ENCODE results near the gene PSMD7.

DNA sequence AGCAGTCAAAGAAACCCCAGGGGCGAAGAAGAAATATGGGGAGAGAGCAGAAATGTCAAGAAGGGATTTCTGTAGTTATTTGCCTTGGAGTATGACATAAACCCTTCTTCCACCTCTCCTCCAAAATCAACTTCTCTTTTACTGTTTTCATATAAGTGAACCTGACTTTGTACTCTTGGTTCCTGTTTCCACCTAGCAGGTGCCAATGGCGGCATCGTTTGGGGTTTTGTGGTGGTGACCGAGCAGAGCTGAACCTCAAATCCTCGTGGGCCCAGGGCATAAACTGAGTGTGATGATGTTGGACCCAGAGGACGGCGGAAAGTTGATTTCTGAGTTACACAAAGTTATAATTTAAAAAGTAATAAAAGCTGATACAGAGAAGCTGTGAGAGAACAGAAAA is 39.6 kb upstream of the PSMD7 start:
- TF ChIP-seq EP300 (IDR thresholded peaks at IDR 0.05; ENCODE audit: borderline replicate concordance): no peak
- TF ChIP-seq EGR1 (IDR thresholded peaks at IDR 0.05): no peak
- no peak for TF ChIP-seq CREB1 (IDR thresholded peaks at IDR 0.05; ENCODE audit: low read depth)
- no peak for TF ChIP-seq TAF1 (IDR thresholded peaks at IDR 0.05; ENCODE audit: low read depth)
- TF ChIP-seq NFIC (IDR thresholded peaks at IDR 0.05): no peak
- no peak for TF ChIP-seq YY1 (IDR thresholded peaks at IDR 0.05; ENCODE audit: low read depth)
- TF ChIP-seq, protein P1, sequence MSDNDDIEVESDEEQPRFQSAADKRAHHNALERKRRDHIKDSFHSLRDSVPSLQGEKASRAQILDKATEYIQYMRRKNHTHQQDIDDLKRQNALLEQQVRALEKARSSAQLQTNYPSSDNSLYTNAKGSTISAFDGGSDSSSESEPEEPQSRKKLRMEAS (IDR thresholded peaks at IDR 0.05): no peak
- TF ChIP-seq, protein P2, sequence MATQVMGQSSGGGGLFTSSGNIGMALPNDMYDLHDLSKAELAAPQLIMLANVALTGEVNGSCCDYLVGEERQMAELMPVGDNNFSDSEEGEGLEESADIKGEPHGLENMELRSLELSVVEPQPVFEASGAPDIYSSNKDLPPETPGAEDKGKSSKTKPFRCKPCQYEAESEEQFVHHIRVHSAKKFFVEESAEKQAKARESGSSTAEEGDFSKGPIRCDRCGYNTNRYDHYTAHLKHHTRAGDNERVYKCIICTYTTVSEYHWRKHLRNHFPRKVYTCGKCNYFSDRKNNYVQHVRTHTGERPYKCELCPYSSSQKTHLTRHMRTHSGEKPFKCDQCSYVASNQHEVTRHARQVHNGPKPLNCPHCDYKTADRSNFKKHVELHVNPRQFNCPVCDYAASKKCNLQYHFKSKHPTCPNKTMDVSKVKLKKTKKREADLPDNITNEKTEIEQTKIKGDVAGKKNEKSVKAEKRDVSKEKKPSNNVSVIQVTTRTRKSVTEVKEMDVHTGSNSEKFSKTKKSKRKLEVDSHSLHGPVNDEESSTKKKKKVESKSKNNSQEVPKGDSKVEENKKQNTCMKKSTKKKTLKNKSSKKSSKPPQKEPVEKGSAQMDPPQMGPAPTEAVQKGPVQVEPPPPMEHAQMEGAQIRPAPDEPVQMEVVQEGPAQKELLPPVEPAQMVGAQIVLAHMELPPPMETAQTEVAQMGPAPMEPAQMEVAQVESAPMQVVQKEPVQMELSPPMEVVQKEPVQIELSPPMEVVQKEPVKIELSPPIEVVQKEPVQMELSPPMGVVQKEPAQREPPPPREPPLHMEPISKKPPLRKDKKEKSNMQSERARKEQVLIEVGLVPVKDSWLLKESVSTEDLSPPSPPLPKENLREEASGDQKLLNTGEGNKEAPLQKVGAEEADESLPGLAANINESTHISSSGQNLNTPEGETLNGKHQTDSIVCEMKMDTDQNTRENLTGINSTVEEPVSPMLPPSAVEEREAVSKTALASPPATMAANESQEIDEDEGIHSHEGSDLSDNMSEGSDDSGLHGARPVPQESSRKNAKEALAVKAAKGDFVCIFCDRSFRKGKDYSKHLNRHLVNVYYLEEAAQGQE (IDR thresholded peaks at IDR 0.05; ENCODE audit: low read depth): no peak
- no peak for TF ChIP-seq ZBTB7A (IDR thresholded peaks at IDR 0.05; ENCODE audit: low read depth)
- no peak for TF ChIP-seq TEAD4 (IDR thresholded peaks at IDR 0.05)

Measured in Ishikawa (cell line).